Measurements from ENCODE around the gene FOXP1.

The FOXP1 gene

DNA sequence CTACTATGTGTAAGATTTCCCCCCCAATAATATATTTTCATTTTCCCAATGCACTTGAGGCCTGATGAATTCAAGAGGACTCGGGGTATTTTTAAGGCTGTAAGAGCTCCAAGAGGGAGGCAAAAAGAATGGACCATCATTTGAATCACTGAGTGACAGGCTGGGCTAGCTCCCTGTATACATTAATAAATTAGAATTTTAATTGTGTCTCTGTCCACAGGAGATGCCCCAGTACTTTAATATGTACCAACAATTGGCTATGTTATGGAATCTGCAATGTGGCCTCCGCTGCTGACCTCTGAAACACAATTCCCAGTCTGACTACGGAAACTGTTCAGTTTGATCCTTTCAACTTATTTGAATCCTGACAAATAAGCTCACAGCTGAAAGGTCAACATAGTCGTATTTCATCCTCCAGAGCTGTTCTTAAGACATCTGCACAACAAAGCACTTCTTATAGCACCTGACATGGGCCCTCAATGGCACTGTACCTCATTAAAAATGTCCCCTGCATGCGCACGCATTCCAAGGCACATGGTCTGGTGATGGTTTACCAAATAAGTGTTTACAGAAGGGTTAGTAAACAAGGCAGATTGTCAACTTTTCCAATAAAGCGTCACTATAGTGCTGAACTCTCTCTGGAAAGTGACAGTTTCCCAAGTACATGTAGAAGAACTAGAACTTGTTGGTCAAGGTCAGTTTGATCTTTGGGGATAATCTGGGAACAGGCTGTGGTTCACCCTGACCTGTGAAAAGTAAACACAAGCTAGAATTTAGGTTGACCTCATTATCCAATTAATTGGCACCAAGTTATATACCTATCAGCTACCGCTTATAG, 472.9 kb downstream of the FOXP1 start:
- no peak for DNase-seq

GRCh38 chr3:71109977-71110285, 473.6 kb downstream of the FOXP1 start:
- no peak for DNase-seq

DNA sequence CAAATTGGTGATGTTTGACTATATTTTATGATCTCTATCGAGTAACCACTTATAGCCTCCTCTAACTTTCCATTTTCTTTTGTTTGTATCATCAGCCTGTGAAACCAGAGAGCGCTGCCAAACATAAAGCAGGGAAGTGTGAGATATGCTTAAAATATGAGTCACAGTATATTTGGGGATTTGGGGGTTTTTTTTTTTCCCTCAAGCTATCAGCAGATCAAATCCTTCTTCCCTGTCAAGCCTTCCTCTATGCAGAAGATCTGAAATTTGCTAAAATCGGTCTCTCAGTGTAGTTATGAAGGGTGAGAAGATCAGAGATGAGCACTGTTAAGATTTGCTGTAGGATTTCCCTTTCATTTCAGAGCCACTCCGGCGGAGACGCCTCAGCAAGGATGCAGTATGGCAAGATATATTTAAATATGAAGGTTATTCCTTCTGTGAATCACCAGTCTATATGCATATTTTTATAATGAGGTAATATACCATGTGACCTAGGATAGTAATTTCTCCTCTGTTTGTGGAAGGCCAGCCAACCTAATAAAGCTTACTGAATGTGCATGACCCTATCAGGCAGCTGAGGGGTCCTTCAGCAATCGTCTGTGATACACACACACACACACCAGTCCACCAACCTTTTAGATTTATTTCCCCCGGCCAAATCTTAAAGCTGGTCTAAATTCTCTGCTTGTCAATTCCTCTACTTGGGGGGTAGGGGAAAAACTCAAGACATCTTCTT, 474.1 kb downstream of the FOXP1 start:
- peak; percentile 85 for DNase-seq

DNA sequence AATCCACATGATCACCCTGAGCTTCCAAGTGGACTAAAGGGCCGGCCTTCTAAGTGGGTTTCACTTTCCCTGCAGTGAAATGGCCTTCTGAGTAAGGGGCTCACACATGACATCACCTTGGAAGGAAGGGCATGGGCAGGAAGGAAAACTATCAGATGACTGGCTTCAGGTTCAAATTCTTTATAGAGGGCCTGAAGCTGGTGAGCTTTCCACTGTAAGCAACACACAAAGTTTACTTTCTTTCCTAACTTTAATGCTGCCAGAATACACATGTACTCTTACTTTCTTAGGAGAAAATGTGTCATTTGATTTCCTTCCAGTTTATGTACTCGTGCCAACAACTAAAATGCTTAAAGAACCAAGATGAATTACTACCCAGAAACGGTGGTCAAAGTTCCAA, 475.6 kb downstream of the FOXP1 start:
- DNase-seq = no peak

DNA sequence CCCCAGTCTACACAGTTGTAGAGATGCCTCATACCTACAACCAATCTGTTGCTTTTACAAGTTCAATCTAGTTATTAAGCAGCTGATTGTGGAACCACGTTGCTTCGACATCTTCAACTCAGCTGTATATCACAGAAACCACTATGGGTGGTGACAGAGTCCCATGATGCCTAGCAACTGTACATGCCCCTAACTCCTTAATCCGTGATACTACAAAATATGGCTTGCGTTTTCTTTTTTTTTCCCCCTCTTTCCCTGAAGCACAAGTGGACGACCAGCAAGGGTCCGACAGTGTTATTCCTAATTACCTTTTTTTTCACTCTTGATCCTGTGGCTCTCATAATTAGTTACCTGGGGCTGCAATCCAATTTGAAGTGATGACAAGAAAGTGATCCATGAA, 478.6 kb downstream of the FOXP1 start:
- no peak for DNase-seq

DNA sequence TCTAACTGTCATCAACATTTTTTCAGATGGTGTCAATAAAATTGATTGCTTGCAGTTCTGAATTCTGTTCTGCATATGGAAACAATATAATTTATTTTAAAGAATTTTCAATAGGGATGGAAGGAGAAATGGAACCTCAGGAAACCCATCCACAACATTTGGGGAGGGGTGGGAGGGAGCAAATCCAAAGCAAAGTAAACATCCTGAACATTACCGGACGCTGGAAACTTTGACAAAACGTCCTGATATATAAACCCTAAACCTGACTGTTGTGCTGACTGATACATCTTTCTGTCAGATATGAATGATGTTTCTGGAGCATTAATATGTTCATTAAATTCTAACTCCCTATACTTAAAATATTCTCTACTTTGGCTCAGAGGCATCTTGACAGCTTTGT, 479.0 kb downstream of the FOXP1 start:
- no peak for DNase-seq

DNA sequence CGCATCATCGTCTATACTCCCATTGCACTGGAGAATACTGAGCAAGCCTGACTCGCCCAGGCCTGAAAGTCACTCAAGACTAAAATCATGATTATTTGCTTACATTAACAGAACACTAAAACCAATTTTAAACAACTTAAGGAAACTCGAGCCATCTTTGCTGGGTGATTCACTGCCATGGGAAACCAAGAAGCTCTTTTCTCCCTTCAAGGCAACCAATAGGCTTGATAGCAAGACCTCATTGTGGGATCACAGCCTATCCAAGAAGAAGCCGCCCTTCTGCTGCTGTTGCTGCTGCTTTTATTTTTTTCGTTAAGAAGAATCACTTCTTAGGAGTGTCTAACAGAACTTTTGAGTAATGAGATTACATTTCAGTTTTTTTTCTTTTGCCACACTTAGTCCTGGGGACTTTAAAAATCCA, 479.4 kb downstream of the FOXP1 start:
- peak; percentile 91 for DNase-seq

- peak; percentile 86 for DNase-seq
Observed at GRCh38 chr3:71103430-71103921, 480.1 kb downstream of the FOXP1 start.

- DNase-seq = peak; percentile 97
Observed at GRCh38 chr3:71102111-71102983, 481.2 kb downstream of the FOXP1 start.

- peak; percentile 60 for DNase-seq
Observed at GRCh38 chr3:71101626-71102025, 481.9 kb downstream of the FOXP1 start.

DNA sequence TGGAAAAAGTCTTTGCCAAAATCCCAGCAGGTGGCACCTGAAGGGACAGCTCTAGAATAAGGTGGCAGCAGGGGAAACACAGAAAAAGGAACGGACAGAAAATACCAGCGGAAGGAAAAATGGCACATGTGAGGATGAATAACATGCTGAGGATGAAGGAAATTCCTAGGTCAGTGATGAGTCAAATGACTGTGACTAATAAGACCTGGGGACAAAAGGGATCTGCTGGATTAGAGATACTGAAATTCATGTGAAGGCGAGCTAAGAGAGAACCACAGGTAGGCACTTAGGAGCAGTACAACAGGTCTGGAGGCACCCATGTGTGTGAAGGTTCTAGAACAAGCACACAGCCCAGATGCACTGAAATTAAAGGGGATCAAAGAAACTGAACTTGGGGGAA, 482.5 kb downstream of the FOXP1 start:
- DNase-seq = peak; percentile 63

DNA sequence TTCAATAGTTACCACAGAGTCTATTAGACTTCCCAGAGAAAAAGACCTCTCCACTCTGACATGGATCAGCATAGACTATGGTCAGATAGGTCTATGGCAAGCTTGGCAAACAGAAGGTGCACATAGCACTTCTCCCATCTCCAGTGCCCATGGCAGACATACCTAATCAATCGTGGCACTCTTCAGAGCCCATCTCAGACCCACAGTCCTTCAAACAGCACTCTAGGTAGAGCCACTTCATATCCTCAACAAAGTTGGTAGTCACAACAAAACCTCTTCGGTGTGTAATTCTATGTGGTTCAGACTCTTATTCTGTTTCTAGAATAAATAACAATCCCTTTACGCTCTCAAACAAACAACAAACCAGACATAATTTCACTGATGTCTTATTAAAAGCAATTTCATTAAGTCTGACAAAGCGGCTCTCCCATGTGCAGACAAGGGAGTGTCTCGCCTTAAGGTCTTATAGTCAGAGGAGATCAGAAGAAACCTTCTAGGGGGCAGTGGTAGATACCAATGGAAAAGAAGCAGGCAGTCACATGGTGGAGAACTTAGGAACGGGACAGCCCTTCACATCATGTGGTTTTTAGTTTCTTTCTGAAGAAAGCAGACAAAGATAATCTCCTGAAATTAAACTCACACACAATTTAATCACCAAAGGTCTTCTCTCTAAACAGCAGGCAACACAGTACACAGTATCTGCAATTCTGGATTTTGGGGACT, 483.4 kb downstream of the FOXP1 start:
- no peak for DNase-seq

DNA sequence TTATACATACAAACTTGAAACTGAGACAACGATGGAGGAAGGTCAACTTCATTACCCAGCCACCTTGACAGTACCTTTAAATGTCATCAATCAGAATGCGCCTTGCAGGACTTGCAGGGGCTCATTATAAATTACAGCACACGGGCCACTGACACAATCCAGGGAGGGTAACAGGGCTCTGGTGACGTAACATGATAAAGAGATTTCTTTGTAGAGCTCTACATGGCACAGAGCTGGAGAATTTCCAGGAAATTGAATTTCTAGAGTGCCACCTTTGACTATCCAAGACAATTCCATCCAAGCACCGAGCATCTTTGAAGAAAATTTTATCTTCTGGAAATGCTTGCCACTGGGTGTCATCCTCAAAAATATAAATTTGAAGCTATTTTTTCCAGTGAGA, 486.0 kb downstream of the FOXP1 start:
- DNase-seq = no peak

DNA sequence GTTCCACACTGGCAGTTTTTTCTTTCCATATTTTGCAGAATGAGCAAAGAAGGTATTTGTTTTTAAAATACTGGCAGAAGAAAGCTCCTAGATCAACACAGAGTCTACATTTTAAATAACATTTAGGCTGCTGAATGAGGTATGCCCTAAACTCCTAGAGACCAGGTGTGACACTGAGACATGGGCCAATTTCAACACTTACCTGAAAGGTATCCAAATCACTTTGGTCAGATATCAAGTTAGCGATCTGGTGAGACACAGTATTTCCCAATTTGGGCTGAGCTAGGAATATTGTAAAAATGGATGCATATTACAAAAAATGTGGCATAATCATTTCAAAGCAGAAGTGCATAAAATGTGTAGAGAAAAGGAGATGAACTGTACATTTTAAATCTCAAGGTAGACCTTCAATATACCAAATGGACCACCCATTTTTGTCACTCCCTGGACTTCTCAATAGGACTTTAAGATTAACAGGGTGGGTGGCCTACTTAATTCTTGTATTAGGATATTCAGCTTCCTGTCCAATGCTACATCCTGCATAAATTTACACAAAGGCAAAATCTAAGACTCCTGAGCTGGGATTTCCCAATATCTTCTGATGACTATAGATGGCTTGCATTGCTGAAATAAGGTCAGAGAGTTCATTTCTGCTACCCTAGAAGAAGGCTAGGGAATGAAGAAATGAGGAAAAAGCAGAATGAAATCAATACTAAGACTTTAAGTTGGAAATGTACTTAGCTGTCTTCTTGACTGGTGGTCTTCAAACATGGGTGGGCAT, 487.8 kb downstream of the FOXP1 start:
- DNase-seq = peak; percentile 34

DNA sequence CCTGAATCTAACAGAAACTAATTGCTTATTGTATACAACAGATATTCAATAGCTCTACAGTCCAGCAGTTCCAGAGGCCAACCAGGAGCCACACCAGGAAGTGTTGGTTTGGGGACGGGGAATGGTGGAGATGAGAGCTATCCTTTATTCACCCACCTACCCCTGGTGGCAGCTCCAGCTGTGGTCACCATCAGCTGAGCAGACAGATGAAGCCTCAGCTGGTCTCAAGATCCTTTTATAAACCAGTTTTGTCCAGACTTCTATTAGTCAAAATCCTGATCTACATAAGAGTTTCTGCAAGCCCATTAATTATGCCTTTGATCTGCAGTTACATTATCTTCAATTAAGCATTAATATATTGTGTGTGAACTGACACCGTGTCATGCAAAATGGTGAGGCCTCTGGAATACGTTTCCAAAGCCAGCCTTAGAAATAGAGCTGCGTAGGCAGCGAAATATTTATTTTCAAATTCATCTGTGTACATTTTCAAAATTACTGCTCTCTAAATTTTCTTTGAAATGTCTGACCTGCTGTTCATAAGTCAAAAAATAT, 488.8 kb downstream of the FOXP1 start:
- DNase-seq = no peak

- no peak for DNase-seq
Observed at GRCh38 chr3:71092665-71093064, 490.9 kb downstream of the FOXP1 start.

DNA sequence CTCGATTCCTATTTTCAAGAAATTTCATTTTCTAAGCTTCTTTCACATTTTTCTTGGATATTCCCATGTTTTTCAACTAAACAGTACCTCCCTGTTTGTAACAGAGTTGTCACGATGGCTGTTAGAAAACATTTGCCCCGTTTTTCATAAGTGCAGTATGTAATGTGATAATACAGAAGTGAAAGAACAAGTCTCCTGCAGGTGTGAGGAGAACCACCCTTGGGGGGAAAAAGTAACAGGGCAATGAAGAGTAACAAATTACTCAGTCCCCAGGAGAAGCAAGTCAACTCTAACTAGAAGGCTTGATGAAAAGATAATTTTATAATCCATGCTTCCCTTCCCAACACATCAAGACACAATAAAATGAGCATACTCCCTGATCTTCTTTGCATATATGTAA, 493.3 kb downstream of the FOXP1 start:
- no peak for DNase-seq

GRCh38 chr3:71089271-71089847, 494.2 kb downstream of the FOXP1 start:
- no peak for DNase-seq

DNA sequence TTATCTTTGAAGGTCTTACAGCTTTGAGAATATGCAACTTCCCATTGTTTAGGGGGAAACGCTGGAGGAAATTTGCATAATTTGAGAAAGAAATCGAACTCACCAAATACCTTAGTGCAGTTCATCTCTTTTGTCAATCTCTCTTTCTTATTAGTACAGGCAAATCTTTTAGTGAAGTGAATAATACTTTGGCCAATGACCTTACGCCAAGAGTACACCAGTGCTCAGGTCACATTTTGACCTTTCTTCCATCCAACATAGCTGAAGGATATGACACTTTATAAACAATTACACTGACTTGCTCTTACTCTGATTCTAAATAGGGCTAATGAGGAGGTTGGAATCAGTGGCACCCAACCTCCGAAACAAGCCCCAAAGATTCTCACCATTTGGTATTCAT, 494.8 kb downstream of the FOXP1 start:
- no peak for DNase-seq

DNA sequence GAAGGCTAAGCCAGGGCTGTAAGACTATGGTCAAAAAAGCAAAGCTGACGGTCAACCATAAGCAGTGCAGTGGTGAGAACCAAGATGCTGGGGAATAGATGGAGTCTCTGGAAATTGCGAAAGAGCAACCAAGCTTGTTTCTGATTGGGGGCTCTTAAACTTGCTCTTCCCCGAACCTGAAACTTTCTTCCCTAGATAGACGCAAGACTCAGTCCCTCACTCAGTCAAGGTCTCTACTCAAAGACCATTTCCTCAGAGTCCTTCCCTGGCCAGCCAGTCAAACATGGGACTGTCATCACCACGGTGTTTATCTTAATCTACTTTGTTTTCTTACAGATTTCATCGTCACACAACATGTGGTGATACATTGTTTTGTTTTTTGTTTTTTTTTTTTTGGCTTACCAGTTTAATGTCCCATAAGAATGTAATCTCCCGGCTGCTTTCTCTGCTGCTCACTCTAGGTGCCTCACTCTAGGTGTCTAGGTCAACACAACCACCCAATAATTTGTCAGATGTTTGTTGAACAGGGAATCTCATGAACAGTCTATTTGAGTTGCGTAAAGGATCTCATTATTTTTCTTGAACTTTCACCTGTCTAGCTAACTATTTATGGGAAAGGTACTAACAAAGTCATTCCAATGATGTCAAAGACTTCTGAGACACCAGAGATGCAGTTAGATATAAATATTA, 495.4 kb downstream of the FOXP1 start:
- no peak for DNase-seq
